ENCODE measurements around the gene HLA-E.
A peak's percentile ranks its signal among the peaks of the same experiment; 100 is the strongest.
"Not testable (repeated sequence)": the region's sequence is repeated elsewhere in the genome, so short reads cannot be mapped to it uniquely, and the experiment has no call there.

Gene HLA-E

GRCh38 chr6:30508890-30509736 is 19.8 kb downstream of the HLA-E start:
- H3K4me3 ChIP-seq (ENCODE audit: low read length): peak overlapping the region; percentile 50; the same call in 1 of the 2 replicates

GRCh38 chr6:30510419-30511168 is 21.3 kb downstream of the HLA-E start:
- no peak overlapping the region for H3K4me3 ChIP-seq (ENCODE audit: low read length)
- TF ChIP-seq ZNF274 (IDR thresholded peaks at IDR 0.05; ENCODE audit: low read depth, low read length): no peak

More at GRCh38 chr6:30508890-30509736, 19.8 kb downstream of the HLA-E start:
- TF ChIP-seq ZNF274 (IDR thresholded peaks at IDR 0.05; ENCODE audit: low read depth, low read length): no peak

- TF ChIP-seq ZNF274 (IDR thresholded peaks at IDR 0.05; ENCODE audit: low read depth, low read length): no peak
- H3K4me3 ChIP-seq (ENCODE audit: low read length): no peak overlapping the region
These were observed 21.8 kb downstream of the HLA-E start for GRCh38 chr6:30511169-30511546.

- TF ChIP-seq ZNF274 (IDR thresholded peaks at IDR 0.05; ENCODE audit: low read depth, low read length): no peak
- no peak overlapping the region for H3K4me3 ChIP-seq (ENCODE audit: low read length)
These were observed 24.1 kb downstream of the HLA-E start for GRCh38 chr6:30513451-30513850.

- TF ChIP-seq ZNF274 (IDR thresholded peaks at IDR 0.05; ENCODE audit: low read depth, low read length): no peak
- no peak overlapping the region; the same call in 1 of the 2 replicates for H3K4me3 ChIP-seq (ENCODE audit: low read length)
These were observed 25.8 kb downstream of the HLA-E start for GRCh38 chr6:30515106-30515505.

- H3K4me3 ChIP-seq (ENCODE audit: low read length): peak overlapping the region; percentile 51
- TF ChIP-seq ZNF274 (IDR thresholded peaks at IDR 0.05; ENCODE audit: low read depth, low read length): no peak
These were observed 26.8 kb downstream of the HLA-E start for GRCh38 chr6:30515944-30516753.

- peak overlapping the region; percentile 51; the same call in 1 of the 2 replicates for H3K4me3 ChIP-seq (ENCODE audit: low read length)
These were observed 27.4 kb downstream of the HLA-E start for GRCh38 chr6:30516754-30517076.

GRCh38 chr6:30517767-30518504 is 28.6 kb downstream of the HLA-E start:
- not testable (repeated sequence) for H3K4me3 ChIP-seq (ENCODE audit: low read length)

- not testable (repeated sequence) for H3K4me3 ChIP-seq (ENCODE audit: low read length)
These were observed 29.3 kb downstream of the HLA-E start for GRCh38 chr6:30518505-30519145.

GRCh38 chr6:30520522-30520921 is 31.2 kb downstream of the HLA-E start:
- no peak overlapping the region for H3K4me3 ChIP-seq (ENCODE audit: low read length)
- no peak for TF ChIP-seq ZNF274 (IDR thresholded peaks at IDR 0.05; ENCODE audit: low read depth, low read length)

- not testable (repeated sequence) for H3K4me3 ChIP-seq (ENCODE audit: low read length)
These were observed 31.8 kb downstream of the HLA-E start for GRCh38 chr6:30521082-30521481.

- H3K4me3 ChIP-seq (ENCODE audit: low read length): not testable (repeated sequence)
These were observed 32.6 kb downstream of the HLA-E start for GRCh38 chr6:30521952-30522351.

- not testable (repeated sequence) for H3K4me3 ChIP-seq (ENCODE audit: low read length)
These were observed 37.1 kb downstream of the HLA-E start for GRCh38 chr6:30526444-30526843.

GRCh38 chr6:30529349-30529875 is 40.1 kb downstream of the HLA-E start:
- H3K4me3 ChIP-seq (ENCODE audit: low read length): not testable (repeated sequence)
